Lower lobe of right lung (tissue), 2 donors: ENCODE data around the gene TMEM240. TPM values are rescaled to one million over a fixed set of nuclear protein-coding genes. Genes with fewer than 3 reads are reported as not detected.
"Not testable (repeated sequence)": the region's sequence is repeated elsewhere in the genome, so short reads cannot be mapped to it uniquely, and the experiment has no call there.

Source experiments
- ATAC-seq, 2 donors: fragments of 200-7000 bp; cut with Tn5 transposase; one replicate each; pipeline ENCODE4 v1.9.1; 2020 to 2022; ENCODE audit warnings: mild to moderate bottlenecking in 2 of 2, moderate library complexity in 2 of 2
- DNase-seq: peaks from one replicate; pipeline ENCODE4 v3.0.0-alpha.2; 2020
- H3K27ac ChIP-seq: fragments of 200-600 bp; one replicate; pipeline ENCODE4 v1.8.0; 2022
- H3K27me3 ChIP-seq: fragments of 200-600 bp; one replicate; pipeline ENCODE4 v1.8.0; 2022; ENCODE audit warnings: low read depth
- H3K36me3 ChIP-seq: fragments of 200-600 bp; one replicate; pipeline ENCODE4 v1.8.0; 2022; ENCODE audit warnings: mild to moderate bottlenecking
- H3K4me1 ChIP-seq: fragments of 200-600 bp; one replicate; pipeline ENCODE4 v1.8.0; 2022
- H3K4me3 ChIP-seq: fragments of 200-600 bp; one replicate; pipeline ENCODE4 v1.8.0; 2022; ENCODE audit warnings: mild to moderate bottlenecking
- H3K9me3 ChIP-seq: fragments of 200-600 bp; one replicate; pipeline ENCODE4 v1.8.0; 2022
- intact Hi-C: fragments of 100-400 bp; cut with DNase I; formaldehyde crosslinking; loops from one replicate; pipeline ENCODE4 v1.11.0; 2022
- total RNA-seq: library from RNA; stranded (reverse); fragmentation: NEBNext Ultra II Directional; extraction: Animal tissue kit (Norgen Biotek cat#: 25700); gene quantifications from one replicate; pipeline ENCODE4 v1.2.1, GENCODE V29; 2021
- TF ChIP-seq, protein P1 (sequence below): fragments of 200-600 bp; IDR thresholded peaks from one replicate; pipeline ENCODE4 v1.8.0; 2022; ENCODE audit warnings: antibody characterized with exemption, mild to moderate bottlenecking
- donor health status: DM: no; HTN: yes; CAD: no; lungs with severe emphysema.

The TMEM240 gene
- total RNA-seq, 1 donor from 2014 or later: 3.9 TPM

DNA sequence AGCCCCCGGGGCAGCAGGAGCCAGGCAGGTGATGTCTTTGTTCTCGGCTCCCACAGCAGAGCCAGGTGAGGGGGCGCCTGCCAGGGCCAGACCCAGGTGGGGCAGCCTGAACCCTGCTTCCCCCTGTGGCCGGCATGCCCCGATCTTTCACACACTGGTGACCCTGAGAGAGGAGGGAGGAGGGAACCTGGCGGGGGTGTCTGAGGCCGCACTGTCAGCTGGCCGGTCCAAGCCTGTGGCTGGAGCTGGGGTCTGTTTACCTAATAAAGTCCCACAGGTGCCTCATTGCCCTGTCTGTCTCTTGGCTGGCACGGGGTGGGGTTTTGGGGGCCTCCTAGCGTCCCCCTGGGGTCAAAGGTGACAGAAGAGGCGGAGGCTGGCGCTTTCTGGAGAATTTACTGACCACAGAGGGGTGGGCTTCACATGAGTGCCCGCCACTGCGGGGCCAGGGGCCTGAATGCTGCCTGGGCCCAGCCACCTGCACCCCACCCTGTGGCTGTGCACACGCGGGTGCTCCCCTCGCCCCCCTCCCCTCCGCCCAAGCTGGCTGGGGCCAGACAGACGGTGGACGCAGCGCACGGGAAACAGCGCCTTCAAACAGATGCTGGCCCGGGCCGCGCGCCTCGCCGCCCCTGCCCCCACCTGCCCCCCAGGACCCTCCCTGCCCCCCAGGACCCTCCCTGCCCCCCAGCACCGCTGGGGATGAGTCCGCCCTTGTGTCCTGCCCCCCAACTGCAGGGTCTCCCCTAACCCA is 5.8 kb downstream of the TMEM240 start:
- intact Hi-C loops: no loop called here
- no peak overlapping the region for H3K4me3 ChIP-seq
- peaks cover 10% of the 10 kb centered on the region for H3K4me1 ChIP-seq
- H3K36me3 ChIP-seq: peaks cover 7% of the 10 kb centered on the region
- no peak overlapping the region for H3K27ac ChIP-seq
- no peak for ATAC-seq
- TF ChIP-seq, protein P1, sequence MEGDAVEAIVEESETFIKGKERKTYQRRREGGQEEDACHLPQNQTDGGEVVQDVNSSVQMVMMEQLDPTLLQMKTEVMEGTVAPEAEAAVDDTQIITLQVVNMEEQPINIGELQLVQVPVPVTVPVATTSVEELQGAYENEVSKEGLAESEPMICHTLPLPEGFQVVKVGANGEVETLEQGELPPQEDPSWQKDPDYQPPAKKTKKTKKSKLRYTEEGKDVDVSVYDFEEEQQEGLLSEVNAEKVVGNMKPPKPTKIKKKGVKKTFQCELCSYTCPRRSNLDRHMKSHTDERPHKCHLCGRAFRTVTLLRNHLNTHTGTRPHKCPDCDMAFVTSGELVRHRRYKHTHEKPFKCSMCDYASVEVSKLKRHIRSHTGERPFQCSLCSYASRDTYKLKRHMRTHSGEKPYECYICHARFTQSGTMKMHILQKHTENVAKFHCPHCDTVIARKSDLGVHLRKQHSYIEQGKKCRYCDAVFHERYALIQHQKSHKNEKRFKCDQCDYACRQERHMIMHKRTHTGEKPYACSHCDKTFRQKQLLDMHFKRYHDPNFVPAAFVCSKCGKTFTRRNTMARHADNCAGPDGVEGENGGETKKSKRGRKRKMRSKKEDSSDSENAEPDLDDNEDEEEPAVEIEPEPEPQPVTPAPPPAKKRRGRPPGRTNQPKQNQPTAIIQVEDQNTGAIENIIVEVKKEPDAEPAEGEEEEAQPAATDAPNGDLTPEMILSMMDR: no peak
- no peaks in the 10 kb centered on the region for H3K27me3 ChIP-seq
- H3K9me3 ChIP-seq: peaks cover 14% of the 10 kb centered on the region
- no peak for DNase-seq

DNA sequence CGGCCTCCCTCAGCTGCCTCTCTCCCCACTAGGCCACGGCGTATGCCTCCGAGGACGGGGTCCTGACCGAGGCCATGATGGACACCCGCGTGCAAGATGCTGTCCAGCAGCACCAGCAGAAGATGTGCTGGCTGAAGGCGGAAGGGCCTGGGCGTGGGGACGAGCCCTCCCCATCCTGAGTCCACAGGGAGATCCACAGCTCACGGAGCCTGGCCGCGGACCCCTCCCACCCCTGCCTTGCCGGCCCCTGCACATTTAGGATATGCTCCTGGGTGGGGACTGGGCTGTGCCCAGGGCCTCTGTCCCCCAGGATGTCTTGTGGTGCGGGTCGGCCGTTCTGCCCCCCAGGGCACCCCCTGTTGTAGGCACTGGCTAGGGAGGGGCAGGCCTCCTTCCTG is 6.5 kb downstream of the TMEM240 start:
- ATAC-seq, intact Hi-C loops: not testable (repeated sequence)

DNA sequence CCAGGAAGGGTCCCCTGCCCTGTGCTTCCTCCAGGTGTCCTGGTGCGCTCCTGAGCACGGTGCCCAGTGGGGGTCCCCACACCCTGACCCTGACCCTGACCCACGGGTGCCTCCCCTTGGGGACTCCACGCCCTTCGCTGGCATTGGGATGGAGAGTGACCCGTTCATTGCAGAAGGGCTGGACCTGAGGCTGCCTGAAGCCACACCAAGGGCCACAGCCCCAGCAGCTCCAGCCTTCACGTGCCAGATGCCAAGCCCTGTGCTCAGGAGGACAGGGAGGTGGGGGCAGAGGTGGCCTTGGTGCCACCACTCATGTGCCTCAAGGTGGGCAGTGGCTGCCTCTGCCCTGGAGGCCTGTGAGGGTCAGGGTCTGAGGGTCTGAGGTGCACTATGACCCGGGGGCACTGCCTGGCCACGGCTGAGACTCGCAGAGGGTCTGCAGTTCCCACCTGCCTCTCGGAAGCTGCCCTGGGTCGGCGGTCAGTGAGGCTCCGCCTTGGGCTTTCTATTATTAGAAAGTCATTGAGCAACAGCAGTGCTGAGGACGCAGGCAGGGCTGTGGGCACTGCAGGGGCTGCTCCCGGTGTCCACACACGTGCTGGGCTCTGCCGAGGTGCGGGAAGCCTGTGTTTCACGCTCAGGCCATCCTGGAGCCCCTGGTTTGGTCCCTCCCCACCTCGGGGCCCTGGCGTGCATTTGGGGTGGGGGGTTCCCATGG is 7.1 kb downstream of the TMEM240 start:
- H3K27me3 ChIP-seq, H3K4me3 ChIP-seq, intact Hi-C loops, DNase-seq, H3K27ac ChIP-seq, H3K4me1 ChIP-seq: not testable (repeated sequence)
- ATAC-seq: peak; percentile 5 to 33
- Histone ChIP-seq H3K9me3 (peaks cover 14% of the 10 kb centered on the region), H3K36me3 (peaks cover 16% of the 10 kb centered on the region)

More for the DNA sequence above, 6.5 kb downstream of the TMEM240 start:
- DNase-seq, H3K27me3 ChIP-seq, H3K27ac ChIP-seq, H3K4me3 ChIP-seq, H3K4me1 ChIP-seq: not testable (repeated sequence)
- peaks cover 14% of the 10 kb centered on the region for H3K9me3 ChIP-seq
- peaks cover 11% of the 10 kb centered on the region for H3K36me3 ChIP-seq

DNA sequence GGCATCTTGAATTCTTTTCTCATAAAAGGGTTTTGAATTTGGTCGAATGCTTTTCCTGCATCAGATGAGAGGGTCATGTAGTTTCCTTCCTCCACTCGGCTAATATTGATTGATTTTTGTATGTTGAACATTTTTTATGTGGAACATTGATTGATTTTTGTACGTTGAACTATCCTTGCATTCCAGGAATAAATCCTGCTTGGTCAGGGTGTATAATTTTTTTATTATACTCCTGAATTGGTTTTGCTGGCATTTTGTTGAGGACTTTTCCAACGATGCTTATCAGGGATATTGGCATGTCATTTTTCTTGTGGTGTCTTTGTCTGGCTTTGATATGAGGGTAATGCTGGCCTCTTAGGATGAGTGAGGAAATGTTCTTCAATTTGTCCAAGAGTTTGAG is 8.5 kb downstream of the TMEM240 start:
- Histone ChIP-seq H3K27ac (no peak overlapping the region), H3K27me3 (no peaks in the 10 kb centered on the region), H3K4me1 (no peaks in the 10 kb centered on the region), H3K36me3 (peaks cover 29% of the 10 kb centered on the region), H3K9me3 (peaks cover 14% of the 10 kb centered on the region), H3K4me3 (no peak overlapping the region)
- ATAC-seq (no peak), DNase-seq (no peak)
- TF ChIP-seq, protein P1: no peak
- intact Hi-C loops: no loop called here

- TF ChIP-seq, protein P1: no peak
- Histone ChIP-seq H3K36me3 (peaks cover 41% of the 10 kb centered on the region), H3K4me1 (no peaks in the 10 kb centered on the region), H3K9me3 (peaks cover 14% of the 10 kb centered on the region), H3K27me3 (no peaks in the 10 kb centered on the region), H3K27ac (no peak overlapping the region), H3K4me3 (no peak overlapping the region)
- intact Hi-C loops: no loop called here
- ATAC-seq (no peak), DNase-seq (no peak)
Measured at GRCh38 chr1:1529936-1530335, 10.5 kb downstream of the TMEM240 start.

GRCh38 chr1:1529321-1529720 is 11.1 kb downstream of the TMEM240 start:
- Histone ChIP-seq H3K9me3 (peaks cover 14% of the 10 kb centered on the region), H3K36me3 (peaks cover 38% of the 10 kb centered on the region), H3K27ac (no peak overlapping the region), H3K27me3 (no peaks in the 10 kb centered on the region), H3K4me1 (no peaks in the 10 kb centered on the region), H3K4me3 (no peak overlapping the region)
- TF ChIP-seq, protein P1: no peak
- intact Hi-C loops: no loop called here
- ATAC-seq: no peak
- no peak for DNase-seq
